ENCODE results near the gene H6PD.

H6PD gene

GRCh38 chr1:9240914-9241820 is 6.6 kb downstream of the H6PD start:
- FAIRE-seq (no peak), DNase-seq (ENCODE audit: insufficient read length, low spot score) (no peak)
- TF ChIP-seq, protein P1, sequence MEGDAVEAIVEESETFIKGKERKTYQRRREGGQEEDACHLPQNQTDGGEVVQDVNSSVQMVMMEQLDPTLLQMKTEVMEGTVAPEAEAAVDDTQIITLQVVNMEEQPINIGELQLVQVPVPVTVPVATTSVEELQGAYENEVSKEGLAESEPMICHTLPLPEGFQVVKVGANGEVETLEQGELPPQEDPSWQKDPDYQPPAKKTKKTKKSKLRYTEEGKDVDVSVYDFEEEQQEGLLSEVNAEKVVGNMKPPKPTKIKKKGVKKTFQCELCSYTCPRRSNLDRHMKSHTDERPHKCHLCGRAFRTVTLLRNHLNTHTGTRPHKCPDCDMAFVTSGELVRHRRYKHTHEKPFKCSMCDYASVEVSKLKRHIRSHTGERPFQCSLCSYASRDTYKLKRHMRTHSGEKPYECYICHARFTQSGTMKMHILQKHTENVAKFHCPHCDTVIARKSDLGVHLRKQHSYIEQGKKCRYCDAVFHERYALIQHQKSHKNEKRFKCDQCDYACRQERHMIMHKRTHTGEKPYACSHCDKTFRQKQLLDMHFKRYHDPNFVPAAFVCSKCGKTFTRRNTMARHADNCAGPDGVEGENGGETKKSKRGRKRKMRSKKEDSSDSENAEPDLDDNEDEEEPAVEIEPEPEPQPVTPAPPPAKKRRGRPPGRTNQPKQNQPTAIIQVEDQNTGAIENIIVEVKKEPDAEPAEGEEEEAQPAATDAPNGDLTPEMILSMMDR (IDR thresholded peaks at IDR 0.05; ENCODE audit: insufficient read depth, missing control alignments) = no peak

DNA sequence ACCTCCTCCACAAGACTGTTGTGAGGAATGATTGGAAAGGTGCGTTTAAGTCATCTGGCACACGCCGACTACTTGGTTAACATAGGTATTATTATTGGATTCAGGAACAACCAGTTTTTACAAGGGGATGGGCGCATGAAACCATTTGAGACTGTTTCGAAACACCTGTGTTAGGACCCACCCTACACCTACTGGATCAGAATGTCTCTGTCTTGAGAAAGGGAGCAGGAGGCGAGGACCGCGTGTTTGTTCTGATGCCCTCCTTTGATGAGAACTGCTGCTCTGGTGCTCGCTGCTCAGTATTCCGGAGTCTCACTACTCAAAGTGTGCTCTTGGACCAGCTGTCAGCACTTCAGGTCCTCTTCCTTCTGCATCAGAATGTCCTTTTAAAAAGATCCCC is 7.3 kb downstream of the H6PD start:
- FAIRE-seq (no peak), DNase-seq (ENCODE audit: insufficient read length, low spot score) (no peak)
- TF ChIP-seq, protein P1 (IDR thresholded peaks at IDR 0.05; ENCODE audit: insufficient read depth, missing control alignments) = no peak

DNA sequence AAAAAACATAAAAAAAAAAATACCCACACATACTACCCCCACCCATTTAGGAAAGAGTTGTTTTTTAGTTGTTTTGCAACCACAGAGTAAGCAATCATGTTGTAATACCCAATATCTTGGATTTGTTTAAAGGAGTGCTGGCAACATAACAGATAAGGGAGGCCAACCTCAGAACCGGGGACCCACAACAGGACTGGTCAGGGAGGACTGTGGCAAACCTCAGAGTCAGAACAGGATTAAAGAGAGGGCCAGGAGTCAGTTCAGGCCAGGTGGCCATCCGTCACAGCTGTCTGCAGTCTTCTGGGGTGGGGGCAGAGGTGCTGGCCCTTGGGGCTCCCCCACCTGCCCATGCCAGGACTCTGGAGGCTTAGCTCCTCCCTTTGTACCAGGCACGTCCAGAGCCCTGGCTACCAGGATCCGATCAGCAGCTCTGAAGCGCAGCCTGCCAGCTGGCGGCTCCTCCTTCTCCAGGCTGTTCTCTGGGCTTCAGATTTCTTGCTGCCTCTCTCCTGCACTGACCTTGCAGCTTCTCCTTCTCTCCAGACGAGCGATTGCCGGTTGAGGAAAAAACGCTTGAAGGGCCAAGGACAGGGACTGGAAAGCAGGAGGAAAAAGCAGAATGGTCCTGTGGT is 7.9 kb downstream of the H6PD start:
- TF ChIP-seq, protein P1 (IDR thresholded peaks at IDR 0.05; ENCODE audit: insufficient read depth, missing control alignments) = no peak
- DNase-seq (ENCODE audit: insufficient read length, low spot score) = no peak
- FAIRE-seq = no peak

GRCh38 chr1:9243066-9243739 is 8.6 kb downstream of the H6PD start:
- FAIRE-seq = no peak
- no peak for DNase-seq (ENCODE audit: insufficient read length, low spot score)
- TF ChIP-seq, protein P1 (IDR thresholded peaks at IDR 0.05; ENCODE audit: insufficient read depth, missing control alignments) = no peak

- DNase-seq (ENCODE audit: insufficient read length, low spot score) (no peak), FAIRE-seq (no peak)
- TF ChIP-seq, protein P1 (IDR thresholded peaks at IDR 0.05; ENCODE audit: insufficient read depth, missing control alignments) = no peak
Observed at GRCh38 chr1:9244501-9245229, 10.1 kb downstream of the H6PD start.

GRCh38 chr1:9245230-9245619 is 10.7 kb downstream of the H6PD start:
- TF ChIP-seq, protein P1 (IDR thresholded peaks at IDR 0.05; ENCODE audit: insufficient read depth, missing control alignments) = no peak
- FAIRE-seq (no peak), DNase-seq (ENCODE audit: insufficient read length, low spot score) (no peak)

Data from D721Med (cell line).